PFSK-1 (cell line): Measurements from ENCODE around the gene MYOG.

Experiments used
- FOXP2 ChIP-seq: optimal IDR thresholded peaks from 2 replicates; pipeline ENCODE3; 2011; ENCODE audit warnings: borderline replicate concordance, control low read depth, inconsistent platforms; ENCODE audit not compliant: insufficient read depth; ENCODE audit errors: extremely low read length, extremely low read depth
- POLR2AphosphoS5 ChIP-seq: IDR thresholded peaks from 2 replicates; pipeline ENCODE4 v1.6.1; 2012; ENCODE audit warnings: low read depth, mild to moderate bottlenecking, control low read depth, low read length, moderate library complexity
- REST ChIP-seq, 2 experiments: IDR thresholded peaks; 2 replicates each; pipeline versions ENCODE4 v1.6.1 to v1.8.0; 2011 to 2012; ENCODE audit warnings: low read depth in 2 of 2, low read length in 2 of 2, control low read depth in 1 of 2, inconsistent platforms in 1 of 2, mild to moderate bottlenecking in 1 of 2, moderate library complexity in 1 of 2; ENCODE audit not compliant: insufficient read depth in 1 of 2
- SIN3A ChIP-seq: IDR thresholded peaks from 2 replicates; pipeline ENCODE4 v1.6.1; 2012; ENCODE audit warnings: mild to moderate bottlenecking, low read length, moderate library complexity, borderline replicate concordance; ENCODE audit not compliant: insufficient read depth
- TAF1 ChIP-seq: IDR thresholded peaks from 2 replicates; pipeline ENCODE4 v1.6.1; 2012; ENCODE audit warnings: low read length, control low read depth, borderline replicate concordance; ENCODE audit not compliant: insufficient read depth

The MYOG gene

GRCh38 chr1:203126151-203126865 lies 40.5 kb upstream of the MYOG start:
- TF ChIP-seq POLR2AphosphoS5 (no peak), SIN3A (no peak), REST (IDR thresholded peaks at IDR 0.05; ENCODE audit: insufficient read depth in 1 of 2, low read depth in 2 of 2, low read length in 2 of 2) (no peak), TAF1 (no peak), FOXP2 (no peak)

GRCh38 chr1:203124546-203125317 lies 38.9 kb upstream of the MYOG start:
- TF ChIP-seq TAF1: no peak
- no peak for TF ChIP-seq POLR2AphosphoS5
- no peak for TF ChIP-seq REST (IDR thresholded peaks at IDR 0.05; ENCODE audit: insufficient read depth in 1 of 2, low read depth in 2 of 2, low read length in 2 of 2)
- TF ChIP-seq FOXP2: no peak
- TF ChIP-seq SIN3A: no peak

GRCh38 chr1:203124011-203124410 lies 38.2 kb upstream of the MYOG start:
- TF ChIP-seq TAF1 (no peak), POLR2AphosphoS5 (no peak), REST (IDR thresholded peaks at IDR 0.05; ENCODE audit: insufficient read depth in 1 of 2, low read depth in 2 of 2, low read length in 2 of 2) (no peak), SIN3A (no peak), FOXP2 (no peak)

- TF ChIP-seq POLR2AphosphoS5 (no peak), TAF1 (no peak), REST (IDR thresholded peaks at IDR 0.05; ENCODE audit: insufficient read depth in 1 of 2, low read depth in 2 of 2, low read length in 2 of 2) (no peak), FOXP2 (no peak), SIN3A (no peak)
These were observed 36.3 kb upstream of the MYOG start for GRCh38 chr1:203122159-203122558.
